A549 (cell line): ENCODE data around the gene PHTF1. TPM values are rescaled to one million over a fixed set of nuclear protein-coding genes. Genes with fewer than 3 reads are reported as not detected.

Experiments used
- ATAC-seq, 2 experiments: fragments of 200-7000 bp in 1 of 2; fragments of >200 bp in 1 of 2; cut with Nextera tagmentation in 1 of 2; cut with Tn5 transposase in 1 of 2; 3 replicates each; pipeline versions ENCODE4 v1.8.0 to v1.9.1; 2018 to 2020; ENCODE audit warnings: mild to moderate bottlenecking in 1 of 2, moderate library complexity in 1 of 2
- CTCF ChIA-PET: fragments of 300-600 bp; sonication (Branson Sonifier 250); formaldehyde crosslinking; extraction: SDS; loops from one replicate; lab custom pipeline; 2021; ENCODE audit warnings: antibody characterized with exemption, inconsistent platforms; lab: Yijun Ruan, JAX
- POLR2A ChIA-PET: fragments of 350-600 bp; formaldehyde crosslinking; extraction: SDS; loops from one replicate; lab custom pipeline; 2021; ENCODE audit warnings: antibody characterized with exemption, inconsistent platforms; lab: Yijun Ruan, JAX
- DNase-seq, 2 experiments: peaks; one replicate each; pipeline versions ENCODE4 v3.0.0 to v3.0.0-alpha.2; 2011 to 2016; ENCODE audit warnings: low read depth in 1 of 2, low spot score in 1 of 2
- FAIRE-seq: peaks from 2 replicates; lab custom pipeline; 2011; peaks lifted over from hg19 to GRCh38; lab: Jason Lieb, UNC
- H3K27ac ChIP-seq, 2 experiments: fragments of >200 bp; sonication (Bioruptor Twin); formaldehyde crosslinking; 3 replicates each; pipeline ENCODE4 v1.5.1; 2016 to 2017
- H3K4me1 ChIP-seq: fragments of >200 bp; sonication (Bioruptor Twin); formaldehyde crosslinking; 3 replicates; pipeline ENCODE4 v1.6.1; 2016
- H3K4me2 ChIP-seq: fragments of >200 bp; sonication (Bioruptor Twin); formaldehyde crosslinking; 3 replicates; pipeline ENCODE4 v1.6.1; 2016
- H3K4me3 ChIP-seq: fragments of >200 bp; sonication (Bioruptor Twin); formaldehyde crosslinking; 3 replicates; pipeline ENCODE4 v1.5.1; 2016
- H3K9me3 ChIP-seq: fragments of >200 bp; sonication (Bioruptor Twin); formaldehyde crosslinking; 3 replicates; pipeline ENCODE4 v1.6.1; 2016
- ATOH8 ChIP-seq: fragments of 250-450 bp; sonication (Bioruptor Pico); IDR thresholded peaks from 2 replicates; pipeline ENCODE4 v1.5.0; 2020; ENCODE audit warnings: low read depth, mild to moderate bottlenecking, moderate library complexity
- BCL3 ChIP-seq: fragments of >200 bp; sonication (Bioruptor Twin); formaldehyde crosslinking; IDR thresholded peaks from 3 replicates; pipeline ENCODE4 v1.6.1; 2016
- CBX8 ChIP-seq: fragments of 200-600 bp; sonication (generic); IDR thresholded peaks from 2 replicates; pipeline ENCODE4 v1.6.1; 2016
- CHD2 ChIP-seq: fragments of 150-350 bp; IDR thresholded peaks from 2 replicates; pipeline ENCODE4 v1.6.1; 2014; ENCODE audit warnings: low read length; ENCODE audit not compliant: partially characterized antibody
- EHF ChIP-seq: fragments of 250-450 bp; sonication (Bioruptor Pico); IDR thresholded peaks from 2 replicates; pipeline ENCODE4 v1.5.0; 2020; ENCODE audit warnings: mild to moderate bottlenecking
- EHMT2 ChIP-seq: fragments of 200-600 bp; sonication (generic); IDR thresholded peaks from 2 replicates; pipeline ENCODE4 v1.6.1; 2016; ENCODE audit warnings: antibody characterized with exemption, low read depth, mild to moderate bottlenecking, moderate library complexity
- HES2 ChIP-seq: fragments of >200 bp; sonication (Bioruptor Twin); formaldehyde crosslinking; IDR thresholded peaks from 2 replicates; pipeline ENCODE4 v1.6.1; 2016
- HEYL ChIP-seq: fragments of 250-450 bp; sonication (Bioruptor Pico); IDR thresholded peaks from 2 replicates; pipeline ENCODE4 v1.8.0; 2021; ENCODE audit warnings: mild to moderate bottlenecking, moderate library complexity
- PBX3 ChIP-seq: IDR thresholded peaks from 2 replicates; pipeline ENCODE4 v1.6.1; 2012
- RAD21 ChIP-seq, 2 experiments: fragments of >200 bp in 1 of 2; sonication (Bioruptor Twin) in 1 of 2; formaldehyde crosslinking in 1 of 2; IDR thresholded peaks in 1 of 2; conservative IDR thresholded peaks in 1 of 2; 2 replicates in 1 of 2; 3 replicates in 1 of 2; pipeline ENCODE4 v1.6.1; 2012 to 2018; ENCODE audit warnings: inconsistent platforms in 1 of 2
- REST ChIP-seq: fragments of 200-600 bp; sonication (generic); IDR thresholded peaks from 2 replicates; pipeline ENCODE4 v1.6.1; 2016; ENCODE audit warnings: antibody characterized with exemption, mild to moderate bottlenecking, moderate library complexity
- SREBF2 ChIP-seq: fragments of 450-650 bp; IDR thresholded peaks from 2 replicates; pipeline ENCODE4 v1.6.1; 2014; ENCODE audit warnings: mild to moderate bottlenecking, moderate library complexity
- ZNF302 ChIP-seq: fragments of 250-450 bp; sonication (Bioruptor Pico); IDR thresholded peaks from 2 replicates; pipeline ENCODE4 v1.9.0; 2021; ENCODE audit warnings: inconsistent platforms, mild to moderate bottlenecking, moderate library complexity
- WGBS: methylation state at CpG from one replicate; pipeline ENCODE4 v1.1.6; 2017; ENCODE audit errors: missing lambda C conversion rate; 5-methylcytosine and 5-hydroxymethylcytosine counted together
- polyA plus RNA-seq, 4 experiments: library from polyadenylated mRNA; depleted of rRNA in 3 of 4; stranded (reverse); fragments of >200 nt; fragmentation: RNase III in 1 of 4; extraction: RNeasy Plus Mini Kit Qiagen cat#74134 plus additional on column Dnase treatment in 1 of 4; gene quantifications; 2 replicates in 3 of 4; 3 replicates in 1 of 4; pipeline ENCODE4 v1.2.3, GENCODE V29; 2011 to 2017

Gene PHTF1
- polyA plus RNA-seq, 2 of the 4 experiments (the other 2 are of a cell fraction) = 17.0 to 17.1 TPM

GRCh38 chr1:113805639-113806038, 46.4 kb upstream of the PHTF1 start:
- DNase-seq (no peak), FAIRE-seq (no peak), ATAC-seq (no peak)
- H3K9me3 ChIP-seq = no peaks in the 10 kb centered on the region
- 80% methylated on average over 4 of the region's 4 CpGs for WGBS
- H3K4me3 ChIP-seq = no peak overlapping the region
- ChIA-PET POLR2A (no interaction called here), CTCF (no interaction called here)
- H3K4me2 ChIP-seq = peak overlapping the region; percentile 53
- H3K4me1 ChIP-seq = peaks cover 36% of the 10 kb centered on the region
- H3K27ac ChIP-seq = peak overlapping the region in 1 of 2 experiments; percentile 25; a peak in 2 of 6 replicates
- TF ChIP-seq HEYL = no peak
- TF ChIP-seq ATOH8 (CRISPR knock-in tag) = no peak
- TF ChIP-seq CHD2 = no peak
- TF ChIP-seq REST = no peak
- TF ChIP-seq BCL3 = no peak

- ChIA-PET POLR2A (no interaction called here), CTCF (no interaction called here)
- Histone ChIP-seq H3K4me2 (peak overlapping the region; percentile 53), H3K9me3 (no peaks in the 10 kb centered on the region), H3K4me3 (peak overlapping the region; percentile 27; the same call in 2 of the 3 replicates), H3K27ac (peak overlapping the region; percentile 44 to 75; a peak in 4 of 6 replicates), H3K4me1 (peaks cover 32% of the 10 kb centered on the region)
- ATAC-seq (no peak), DNase-seq (no peak), FAIRE-seq (no peak)
- WGBS = 71% methylated on average over 6 of the region's 6 CpGs
- no peak for TF ChIP-seq RAD21 (conservative IDR thresholded peaks at IDR 0.05 in 1 of 2, IDR thresholded peaks at IDR 0.05 in 1 of 2)
- no peak for TF ChIP-seq CBX8
- no peak for TF ChIP-seq HES2
- TF ChIP-seq EHMT2 = no peak
- TF ChIP-seq CHD2 = no peak
- TF ChIP-seq BCL3 = no peak
- no peak for TF ChIP-seq ZNF302 (CRISPR knock-in tag)
- no peak for TF ChIP-seq PBX3
- no peak for TF ChIP-seq EHF (CRISPR knock-in tag)
- no peak for TF ChIP-seq SREBF2
Observed at GRCh38 chr1:113805256-113805531, 45.9 kb upstream of the PHTF1 start.
